GM19395 (cell line): ENCODE data around the gene GET3.
"Not testable (repeated sequence)": the region's sequence is repeated elsewhere in the genome, so short reads cannot be mapped to it uniquely, and the experiment has no call there.

Experiments used
- ATAC-seq: cut with Tn5 transposase; IDR thresholded peaks from one replicate; pipeline ENCODE4 v1.9.1; 2021; ENCODE audit warnings: mild to moderate bottlenecking, moderate library complexity; ENCODE audit not compliant: unreplicated experiment

GET3 gene

DNA sequence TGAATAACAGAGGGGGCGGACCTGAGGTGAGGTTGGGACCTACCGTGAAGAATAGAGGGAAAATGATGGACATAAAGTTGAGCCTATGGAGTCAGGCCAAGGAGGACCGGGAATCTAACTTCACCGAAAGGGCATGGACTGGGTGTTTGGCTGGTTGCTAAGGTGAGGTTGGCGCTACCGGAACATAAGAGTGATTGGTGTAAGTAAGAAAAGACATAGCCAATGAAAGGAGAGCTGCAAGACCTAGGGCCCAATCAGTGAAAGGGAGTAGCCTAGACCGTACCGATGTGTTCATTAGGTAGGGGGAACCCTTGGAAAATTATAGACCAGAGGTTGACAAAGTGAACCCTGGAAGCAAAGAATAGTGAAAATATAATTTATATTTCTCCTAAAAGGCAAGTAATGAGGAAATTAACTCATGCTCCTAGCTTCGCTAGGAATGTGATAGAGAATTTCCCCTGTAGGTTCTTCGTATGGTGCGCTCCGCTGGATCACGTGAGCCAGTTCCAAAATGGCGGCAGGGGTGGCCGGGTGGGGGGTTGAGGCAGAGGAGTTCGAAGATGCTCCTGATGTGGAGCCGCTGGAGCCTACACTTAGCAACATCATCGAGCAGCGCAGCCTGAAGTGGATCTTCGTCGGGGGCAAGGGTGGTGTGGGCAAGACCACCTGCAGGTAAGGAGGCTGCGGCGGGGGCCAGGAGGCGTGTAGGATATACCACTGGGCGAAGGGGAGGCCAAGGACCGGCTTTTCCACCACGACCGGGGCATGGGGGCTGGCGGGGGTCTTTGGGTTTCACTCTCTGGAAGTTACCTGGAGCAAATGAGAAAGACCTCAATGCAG lies at the start of gene GET3:
GET3 (plus strand) TSS at position 503 of the 840 bp plus-strand sequence; CDS start at position 512, 9 bp downstream.
- peak; percentile 83 for ATAC-seq

DNA sequence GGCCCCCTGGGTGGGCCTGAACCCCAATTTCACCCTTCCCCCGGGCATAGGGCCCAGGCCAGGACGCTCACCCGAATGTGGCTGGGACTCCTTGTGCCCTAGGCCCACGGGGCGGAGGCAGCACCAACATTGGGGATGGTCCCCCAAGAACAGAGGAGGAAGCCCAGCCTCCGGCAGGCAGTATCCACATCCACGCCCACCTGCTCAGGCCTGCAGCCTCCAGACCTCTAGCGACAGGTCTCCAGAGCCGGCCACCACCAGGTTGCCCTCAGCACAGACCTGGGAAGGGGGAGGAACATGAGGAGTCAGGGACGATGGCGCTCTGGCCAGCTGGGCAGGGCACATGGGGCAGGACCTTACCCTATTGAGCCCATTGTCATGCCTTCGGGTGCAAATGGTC lies 48.3 kb upstream of the GET3 start:
- no peak for ATAC-seq

- ATAC-seq, result no peak
Observed at GRCh38 chr19:12689581-12690216, 47.6 kb upstream of the GET3 start.

- ATAC-seq, result no peak
Observed at GRCh38 chr19:12692960-12693359, 44.3 kb upstream of the GET3 start.

GRCh38 chr19:12694641-12695040 lies 42.7 kb upstream of the GET3 start:
- no peak for ATAC-seq

- no peak for ATAC-seq
Observed at GRCh38 chr19:12695096-12695495, 42.2 kb upstream of the GET3 start.

DNA sequence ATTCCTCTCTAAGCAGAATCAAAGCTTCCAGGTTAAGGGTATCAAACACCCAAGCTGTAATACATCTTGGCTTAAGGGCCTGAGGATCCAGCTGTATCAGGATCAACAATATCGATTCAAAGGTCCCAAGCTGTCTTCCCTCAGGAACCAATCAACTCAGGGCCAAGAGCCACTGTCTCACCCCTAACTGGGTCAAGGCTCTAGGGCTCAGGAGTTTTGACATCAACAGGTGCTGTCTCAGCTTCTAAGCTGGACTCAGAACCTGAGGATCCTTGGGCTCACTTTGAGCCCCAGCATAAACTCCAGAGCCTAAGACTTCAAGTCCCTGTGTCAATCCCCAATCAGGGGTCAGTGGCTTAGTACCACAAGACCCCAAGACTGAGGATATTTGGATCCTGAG lies 41.8 kb upstream of the GET3 start:
- no peak for ATAC-seq

GRCh38 chr19:12695997-12696365 lies 41.3 kb upstream of the GET3 start:
- ATAC-seq, result no peak

DNA sequence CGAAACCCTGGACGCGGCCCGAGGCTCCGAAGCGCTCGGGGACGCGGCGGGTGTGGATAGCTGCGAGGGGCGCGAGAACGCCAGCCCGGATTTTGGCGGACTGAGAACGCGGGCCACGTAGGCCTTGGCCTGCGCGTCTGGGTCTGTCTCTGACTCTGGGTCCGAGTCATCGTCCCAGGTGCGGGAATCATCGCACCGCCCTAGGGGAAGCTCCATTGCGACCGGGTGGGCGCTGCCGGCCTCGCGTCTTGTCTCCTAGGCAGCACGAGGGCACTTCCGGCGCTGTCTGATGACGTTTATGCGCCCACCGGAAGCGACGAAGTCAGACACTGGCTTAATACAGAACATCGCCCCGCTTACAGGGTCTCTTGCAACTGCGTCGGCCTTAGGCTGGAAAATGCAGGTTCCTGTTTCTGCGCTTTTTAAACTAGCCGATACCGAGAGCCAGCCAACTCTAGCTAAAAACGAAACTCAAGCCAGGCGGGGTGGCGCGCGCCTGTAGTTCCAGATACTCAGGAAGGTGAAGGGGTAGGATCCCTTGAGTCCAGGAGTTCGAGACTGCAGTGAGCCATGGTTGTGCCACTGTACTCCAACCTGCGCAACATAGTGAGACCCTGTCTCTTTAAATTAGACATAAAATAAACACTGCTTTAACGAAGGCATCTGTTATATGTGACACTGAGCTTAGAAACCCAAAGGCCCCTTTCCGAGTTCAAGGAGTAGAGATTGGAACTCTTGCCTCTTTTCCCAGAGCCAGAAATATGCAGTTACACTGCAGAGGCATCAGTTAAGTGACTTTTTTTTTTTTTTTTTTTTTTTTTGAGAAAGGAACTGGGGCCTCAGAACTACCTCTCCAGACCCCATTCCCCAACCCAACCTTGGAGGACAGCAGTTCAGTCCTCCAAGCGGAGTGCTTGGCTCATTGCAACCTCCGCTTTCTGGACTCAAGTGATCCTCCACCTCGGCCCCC lies 40.6 kb upstream of the GET3 start, which contains the start of gene FBXW9:
FBXW9 (minus strand) TSS at position 266 of the 970 bp plus-strand sequence; CDS start at position 216, 50 bp downstream.
- no peak for ATAC-seq

DNA sequence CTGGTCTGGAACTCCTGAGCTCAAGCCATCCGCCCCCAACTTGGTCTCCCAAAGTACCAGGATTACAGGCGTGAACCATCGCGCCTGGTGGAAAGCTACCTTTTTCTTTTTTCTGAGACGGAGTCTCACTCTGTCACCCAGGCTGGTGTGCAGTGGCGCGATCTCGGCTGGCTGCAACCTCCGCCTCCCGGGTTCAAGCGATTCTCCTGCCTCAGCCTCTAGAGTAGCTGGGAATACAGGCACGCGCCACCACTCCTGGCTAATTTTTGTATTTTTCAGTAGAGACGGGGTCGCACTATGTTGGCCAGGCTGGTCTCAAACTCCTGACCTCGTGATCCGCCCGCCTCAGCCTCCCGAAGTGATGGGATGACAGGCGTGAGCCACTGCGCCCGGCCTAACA lies 39.9 kb upstream of the GET3 start:
- not testable (repeated sequence) for ATAC-seq

DNA sequence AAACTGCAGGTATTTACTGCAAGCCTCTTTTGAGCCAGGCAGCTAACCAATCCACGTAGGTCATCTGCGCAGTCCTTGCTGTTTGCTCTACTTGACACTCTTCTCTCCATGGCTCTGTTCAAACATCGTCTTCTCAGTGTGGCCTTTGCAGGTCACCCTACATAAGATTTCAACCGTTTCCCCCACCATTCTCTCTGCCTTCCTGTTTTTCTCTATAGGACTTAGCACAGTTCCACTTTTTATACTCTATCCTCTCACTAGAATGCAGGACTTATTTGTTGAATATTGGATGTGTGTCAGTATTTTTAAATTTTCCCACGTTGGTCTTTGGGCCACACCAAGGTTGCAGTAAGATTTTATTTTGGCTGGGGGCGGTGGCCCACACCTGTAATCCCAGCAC lies 39.2 kb upstream of the GET3 start:
- no peak for ATAC-seq

DNA sequence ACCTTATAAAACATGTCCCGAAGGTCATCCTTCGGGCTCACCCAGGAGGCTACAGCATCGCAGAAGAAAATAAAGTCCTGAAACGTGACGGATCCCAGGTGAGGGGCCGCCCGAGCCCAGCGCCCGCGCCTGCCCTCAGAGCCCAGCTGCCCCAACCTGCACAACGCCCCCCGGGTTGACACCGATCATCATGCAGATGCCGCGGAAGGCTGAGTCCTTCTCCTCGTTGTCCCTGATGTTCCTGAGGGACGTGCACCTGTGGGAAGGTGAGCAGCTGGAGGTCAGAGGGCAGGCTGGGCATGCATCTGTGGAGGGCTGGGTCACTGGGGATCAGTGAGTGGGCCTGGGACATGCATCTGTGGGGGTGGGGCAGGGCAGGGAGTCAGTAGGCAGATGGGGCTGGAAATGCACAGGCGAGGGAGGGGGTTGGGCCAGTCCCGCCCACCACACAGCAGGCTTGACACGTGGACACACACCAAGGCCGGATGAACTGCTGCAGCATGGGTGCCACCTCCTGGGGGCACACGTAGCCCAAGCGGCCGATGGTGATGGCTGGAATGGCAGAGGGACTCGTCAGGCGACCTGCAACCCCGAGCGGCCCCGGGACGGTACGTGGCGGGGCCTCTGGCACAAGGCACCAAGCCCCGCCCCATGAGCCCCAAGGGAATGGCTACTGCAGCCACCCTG lies 35.6 kb upstream of the GET3 start:
- ATAC-seq, result no peak

GRCh38 chr19:12703046-12703445 lies 34.3 kb upstream of the GET3 start:
- ATAC-seq, result no peak

GRCh38 chr19:12705169-12705568 lies 32.1 kb upstream of the GET3 start:
- no peak for ATAC-seq

- no peak for ATAC-seq
Observed at GRCh38 chr19:12705654-12706331, 31.5 kb upstream of the GET3 start.

- no peak for ATAC-seq
Observed at GRCh38 chr19:12706332-12706718, 31.0 kb upstream of the GET3 start.

DNA sequence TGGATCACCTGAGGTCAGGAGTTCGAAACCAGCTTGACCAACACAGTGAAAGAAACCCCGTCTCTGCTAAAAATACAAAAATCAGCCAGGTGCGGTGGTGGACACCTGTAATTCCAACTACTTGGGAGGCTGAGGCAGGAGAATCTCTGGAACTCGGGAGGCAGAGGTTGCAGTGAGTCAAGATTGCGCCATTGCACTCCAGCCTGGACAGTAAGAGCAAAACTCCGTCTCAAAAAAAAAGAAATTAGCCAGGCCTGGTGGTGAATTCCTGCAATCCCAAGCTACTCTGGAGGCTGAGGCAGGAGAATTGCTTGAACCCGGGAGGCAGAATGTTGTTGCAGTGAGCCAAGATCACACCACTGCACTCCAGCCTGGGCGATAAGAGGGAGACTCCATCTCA lies 28.7 kb upstream of the GET3 start:
- no peak for ATAC-seq

- ATAC-seq, result no peak
Observed at GRCh38 chr19:12711187-12711586, 26.1 kb upstream of the GET3 start.

GRCh38 chr19:12712077-12712476 lies 25.2 kb upstream of the GET3 start:
- not testable (repeated sequence) for ATAC-seq

DNA sequence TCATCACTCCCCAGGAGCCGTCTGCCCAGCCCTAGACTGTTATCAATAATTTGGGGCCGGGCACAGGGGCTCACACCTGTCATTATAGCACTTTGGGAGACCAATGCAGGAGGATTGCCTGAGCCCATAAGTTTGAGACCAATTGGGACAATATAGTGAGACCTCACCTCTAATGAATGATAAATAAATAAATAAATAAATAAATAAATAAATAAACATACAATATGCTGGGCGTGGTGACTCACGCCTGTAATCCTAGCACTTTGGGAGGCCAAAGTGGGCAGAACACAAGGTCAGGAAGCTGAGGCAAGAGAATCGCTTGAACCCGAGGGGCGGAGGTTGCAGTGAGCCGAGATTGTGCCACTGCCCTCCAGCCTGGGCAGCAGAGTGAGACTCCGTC lies 24.0 kb upstream of the GET3 start:
- ATAC-seq, result not testable (repeated sequence)
